Measurements from ENCODE around the gene IFT27.

Gene IFT27

DNA sequence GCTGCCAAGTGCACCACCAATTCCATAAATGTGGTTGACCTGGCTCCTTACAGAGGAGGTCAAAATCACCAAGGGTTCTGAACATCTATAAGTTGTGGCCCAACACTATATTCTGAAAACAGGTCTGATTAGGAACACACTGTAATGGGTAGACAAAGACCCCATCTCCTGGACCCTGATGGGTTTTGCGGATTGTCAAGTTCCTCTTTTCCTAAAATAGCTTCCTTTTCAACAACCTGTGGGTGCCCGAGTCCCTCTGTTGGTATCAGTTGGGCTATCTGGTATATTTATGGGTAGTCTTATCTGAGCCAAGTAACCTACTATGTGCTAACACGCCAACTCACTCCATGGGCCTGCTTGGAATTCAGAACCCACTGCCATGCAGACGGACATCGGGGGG lies 62.5 kb downstream of the IFT27 start:
- no peak for DNase-seq (ENCODE audit: low read depth)
- no peak overlapping the region for H3K4me3 ChIP-seq (ENCODE audit: low read length)
- TF ChIP-seq, protein P1, sequence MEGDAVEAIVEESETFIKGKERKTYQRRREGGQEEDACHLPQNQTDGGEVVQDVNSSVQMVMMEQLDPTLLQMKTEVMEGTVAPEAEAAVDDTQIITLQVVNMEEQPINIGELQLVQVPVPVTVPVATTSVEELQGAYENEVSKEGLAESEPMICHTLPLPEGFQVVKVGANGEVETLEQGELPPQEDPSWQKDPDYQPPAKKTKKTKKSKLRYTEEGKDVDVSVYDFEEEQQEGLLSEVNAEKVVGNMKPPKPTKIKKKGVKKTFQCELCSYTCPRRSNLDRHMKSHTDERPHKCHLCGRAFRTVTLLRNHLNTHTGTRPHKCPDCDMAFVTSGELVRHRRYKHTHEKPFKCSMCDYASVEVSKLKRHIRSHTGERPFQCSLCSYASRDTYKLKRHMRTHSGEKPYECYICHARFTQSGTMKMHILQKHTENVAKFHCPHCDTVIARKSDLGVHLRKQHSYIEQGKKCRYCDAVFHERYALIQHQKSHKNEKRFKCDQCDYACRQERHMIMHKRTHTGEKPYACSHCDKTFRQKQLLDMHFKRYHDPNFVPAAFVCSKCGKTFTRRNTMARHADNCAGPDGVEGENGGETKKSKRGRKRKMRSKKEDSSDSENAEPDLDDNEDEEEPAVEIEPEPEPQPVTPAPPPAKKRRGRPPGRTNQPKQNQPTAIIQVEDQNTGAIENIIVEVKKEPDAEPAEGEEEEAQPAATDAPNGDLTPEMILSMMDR (conservative IDR thresholded peaks at IDR 0.05; ENCODE audit: low read depth, low read length), result no peak
